IPS-11a (cell line): Measurements from ENCODE around the gene NACA2.
"Not testable (repeated sequence)": the region's sequence is repeated elsewhere in the genome, so short reads cannot be mapped to it uniquely, and the experiment has no call there.

Experiments used
- H3K4me3 ChIP-seq: one replicate; pipeline ENCODE4 v1.5.1; 2013; ENCODE audit warnings: low read depth, low read length, control low read depth

NACA2 gene

GRCh38 chr17:61600621-61601020 lies 9.6 kb upstream of the NACA2 start:
- H3K4me3 ChIP-seq, result no peak overlapping the region

DNA sequence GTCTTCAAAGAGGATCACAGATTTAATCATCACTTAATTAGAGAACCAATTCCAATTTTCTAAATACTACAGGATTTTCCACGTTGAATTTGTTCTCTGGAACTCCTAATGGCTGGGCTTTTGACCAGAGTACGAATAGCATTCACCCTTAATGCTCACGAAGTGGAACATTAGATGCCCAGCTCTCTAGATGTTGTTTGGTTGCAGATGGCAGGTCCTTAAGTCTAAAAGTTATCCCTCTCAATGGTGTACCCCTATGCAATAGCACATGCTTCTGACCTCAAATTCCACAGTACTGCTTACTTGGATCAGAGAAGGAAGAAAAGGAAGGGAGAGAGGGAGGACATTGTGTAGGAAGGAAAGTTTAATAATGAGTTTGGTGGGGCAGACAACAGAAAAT lies 8.6 kb upstream of the NACA2 start:
- no peak overlapping the region for H3K4me3 ChIP-seq

DNA sequence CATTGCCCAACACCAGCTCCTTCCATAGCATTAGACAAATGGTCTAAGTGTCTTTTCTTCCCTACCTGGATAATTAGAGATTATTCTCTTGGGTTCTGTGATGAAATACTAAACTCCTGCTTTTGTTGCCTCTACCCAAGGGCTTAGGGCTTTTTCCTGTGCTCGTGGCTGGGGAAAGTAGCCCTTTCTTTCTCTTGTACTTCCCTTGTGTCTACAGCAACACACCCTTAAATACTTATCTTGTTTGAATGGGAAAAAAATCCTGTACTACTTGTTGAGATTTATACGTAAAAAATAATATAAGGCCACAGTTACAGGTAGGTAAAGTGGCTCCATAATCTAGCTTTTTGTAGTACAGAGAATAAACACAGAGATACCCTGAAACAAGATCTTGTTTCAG lies 7.0 kb upstream of the NACA2 start:
- H3K4me3 ChIP-seq, result no peak overlapping the region

DNA sequence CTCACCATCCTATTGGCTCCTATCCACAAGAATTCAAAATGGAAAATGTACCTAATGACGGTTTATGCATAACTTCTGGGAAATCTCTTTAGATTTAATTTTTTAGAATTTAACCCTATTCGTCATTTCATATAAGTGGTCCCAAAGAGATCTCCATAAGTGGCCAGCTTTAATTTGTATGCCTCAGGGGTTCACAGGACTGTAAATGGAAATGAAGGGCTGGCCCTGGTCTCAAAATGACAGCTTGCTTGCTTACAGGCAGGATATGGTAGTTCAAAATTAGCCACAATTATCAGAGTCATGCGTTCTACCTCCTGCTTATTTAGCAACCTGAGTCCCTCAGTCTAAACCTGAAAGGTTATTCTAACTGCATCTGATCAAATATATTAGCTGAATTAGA lies 6.6 kb upstream of the NACA2 start:
- H3K4me3 ChIP-seq, result no peak overlapping the region

DNA sequence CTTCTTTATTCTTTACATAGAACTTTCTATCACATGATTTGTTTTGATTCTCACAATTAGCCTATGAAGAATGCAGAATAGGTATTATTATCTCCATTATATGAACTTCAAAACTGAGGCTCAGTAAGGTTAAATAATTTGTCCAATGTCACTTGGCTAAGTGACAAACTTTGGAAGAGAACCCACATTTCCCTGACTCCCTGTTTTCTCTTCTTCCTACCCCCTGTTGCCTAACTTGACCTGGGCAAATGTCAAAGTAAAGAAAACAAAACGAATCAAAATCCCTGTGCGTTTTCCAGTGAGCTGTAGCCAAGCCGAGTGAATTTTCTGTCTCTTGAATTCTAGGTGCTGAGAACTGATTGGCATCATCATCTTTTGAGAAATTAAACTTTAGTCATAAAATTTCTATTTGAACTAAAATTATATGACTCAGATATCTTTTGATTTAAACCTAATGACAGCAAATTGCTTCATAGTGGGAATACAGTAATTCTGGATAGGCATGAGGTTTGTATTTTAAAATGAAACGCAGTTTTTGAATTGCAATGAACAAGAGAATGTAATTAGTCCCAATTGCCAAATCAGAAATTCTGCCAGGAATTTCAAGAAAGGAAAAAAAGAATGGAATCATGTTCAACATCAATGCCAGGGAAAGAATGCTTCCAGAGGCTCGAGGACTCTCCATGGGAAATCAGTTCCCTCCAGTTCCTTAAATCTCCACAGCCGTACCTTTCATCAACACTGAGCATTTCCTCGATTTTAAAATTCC lies 4.6 kb upstream of the NACA2 start:
- no peak overlapping the region for H3K4me3 ChIP-seq

DNA sequence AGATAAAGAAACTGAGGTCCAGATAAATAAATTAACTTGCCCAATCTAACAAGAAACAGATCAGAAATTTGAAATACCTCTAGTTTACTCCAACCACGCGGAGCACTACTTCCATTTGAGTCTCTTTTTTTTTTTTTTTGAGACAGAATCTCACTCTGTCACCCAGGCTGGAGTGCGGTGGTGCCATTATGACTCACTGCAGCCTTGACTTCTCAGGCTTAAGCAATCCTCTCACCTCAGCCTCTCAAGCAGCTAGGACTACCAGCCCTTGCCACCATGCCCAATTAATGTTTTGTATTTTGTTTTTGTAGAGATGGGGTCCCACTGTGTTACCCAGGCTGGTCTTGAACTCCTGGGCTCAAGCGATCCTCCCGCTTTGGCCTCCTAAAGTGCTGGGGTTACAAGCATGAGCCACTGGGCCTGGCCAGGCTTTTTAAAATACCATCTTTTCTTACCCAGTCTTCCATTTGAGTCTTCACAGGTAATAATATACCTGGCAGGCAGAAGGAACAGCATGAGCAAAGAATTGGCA lies 3.3 kb upstream of the NACA2 start:
- H3K4me3 ChIP-seq, result no peak overlapping the region

- no peak overlapping the region for H3K4me3 ChIP-seq
These were observed 2.4 kb upstream of the NACA2 start for GRCh38 chr17:61593426-61593825.

DNA sequence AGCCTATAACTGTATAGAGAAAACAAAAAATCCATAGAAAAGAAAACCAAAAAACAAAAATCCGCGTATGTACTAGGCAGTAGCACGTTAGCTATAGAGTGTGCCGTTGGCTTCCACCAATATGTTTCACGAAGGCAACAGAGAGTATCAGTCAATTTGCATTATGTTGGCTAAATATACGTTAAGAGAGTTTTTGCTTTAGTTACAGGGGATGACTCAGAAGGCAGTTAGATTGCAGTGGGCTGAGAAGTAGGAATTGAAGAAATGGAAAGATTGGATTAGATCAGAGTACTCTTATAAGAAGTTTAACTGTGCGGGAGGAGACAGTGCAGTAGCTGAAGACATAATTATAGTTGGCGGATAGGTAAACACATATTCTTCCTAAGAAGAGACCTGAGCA lies 911 bp upstream of the NACA2 start:
- no peak overlapping the region for H3K4me3 ChIP-seq

- no peak overlapping the region for H3K4me3 ChIP-seq
These were observed 1.0 kb downstream of the NACA2 start for GRCh38 chr17:61589990-61590389.

GRCh38 chr17:61587807-61588660 lies 3.0 kb downstream of the NACA2 start:
- H3K4me3 ChIP-seq, result no peak overlapping the region

- no peak overlapping the region for H3K4me3 ChIP-seq
These were observed 3.8 kb downstream of the NACA2 start for GRCh38 chr17:61587242-61587641.

DNA sequence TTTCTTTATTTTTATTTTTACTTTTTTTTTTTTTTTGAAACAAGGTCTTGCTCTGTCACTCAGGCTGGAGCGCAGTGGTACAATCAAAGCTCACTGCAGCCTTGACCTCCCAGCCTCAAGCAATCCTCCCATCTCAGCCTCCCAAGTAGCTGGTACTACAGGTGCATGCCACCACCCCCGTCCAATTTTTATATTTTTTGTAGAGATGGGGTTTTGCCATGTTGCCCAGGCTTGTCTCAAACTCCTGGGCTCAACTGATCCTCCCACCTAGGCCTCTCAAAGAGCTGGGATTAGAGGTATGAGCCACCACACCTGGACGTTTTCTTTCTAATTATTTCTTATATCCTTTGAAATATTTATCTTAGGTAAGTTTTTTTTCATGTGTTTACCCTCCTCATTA lies 4.4 kb downstream of the NACA2 start:
- H3K4me3 ChIP-seq, result not testable (repeated sequence)

- H3K4me3 ChIP-seq, result no peak overlapping the region
These were observed 4.9 kb downstream of the NACA2 start for GRCh38 chr17:61586031-61586566.

- H3K4me3 ChIP-seq, result no peak overlapping the region
These were observed 6.2 kb downstream of the NACA2 start for GRCh38 chr17:61584866-61585265.

DNA sequence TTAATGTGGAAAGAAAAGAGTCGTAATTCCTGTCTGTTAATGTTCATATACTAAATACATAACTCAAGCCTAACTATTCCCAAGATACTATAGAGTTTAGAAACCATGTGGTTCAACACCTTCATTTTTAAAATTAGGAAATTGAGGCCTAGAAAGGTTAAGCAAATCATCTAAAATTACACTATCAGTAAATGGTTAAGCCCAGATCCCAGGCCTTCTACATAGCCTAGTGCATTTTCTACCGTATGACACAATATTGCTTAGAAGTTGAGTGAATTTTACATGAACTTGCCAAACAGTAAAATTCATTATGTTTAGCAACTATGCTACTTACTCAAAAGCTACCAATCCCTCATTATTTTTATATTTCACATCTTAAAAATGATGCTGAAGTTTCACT lies 6.8 kb downstream of the NACA2 start:
- H3K4me3 ChIP-seq, result no peak overlapping the region

DNA sequence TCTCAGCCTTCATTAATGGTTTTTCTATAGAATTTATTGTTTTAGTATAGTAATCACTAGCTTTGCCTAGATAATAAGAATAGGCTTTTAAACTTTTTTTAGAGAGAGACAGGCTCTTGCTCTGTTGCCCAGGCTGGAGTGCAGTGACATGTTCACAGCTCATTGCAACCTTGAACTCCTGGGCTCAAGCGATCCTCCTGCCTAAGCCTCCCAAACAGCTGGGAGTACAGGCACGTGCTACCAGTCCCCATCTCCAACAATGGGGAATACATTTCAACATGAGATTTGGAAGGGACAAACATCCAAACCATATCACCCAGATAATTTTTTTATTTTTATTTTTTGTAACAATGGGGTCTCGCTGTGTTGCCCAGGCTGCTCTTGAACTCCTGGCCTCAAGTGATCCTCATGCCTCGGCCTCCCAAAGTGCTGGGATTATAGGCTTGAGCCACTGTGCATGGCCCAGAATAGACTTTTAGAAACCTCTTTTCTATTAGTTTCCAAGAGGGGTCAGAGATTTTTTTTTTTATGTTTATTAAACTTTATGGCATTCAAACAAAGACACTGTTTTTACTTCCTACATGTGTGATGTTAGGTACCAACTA lies 7.3 kb downstream of the NACA2 start:
- no peak overlapping the region for H3K4me3 ChIP-seq

DNA sequence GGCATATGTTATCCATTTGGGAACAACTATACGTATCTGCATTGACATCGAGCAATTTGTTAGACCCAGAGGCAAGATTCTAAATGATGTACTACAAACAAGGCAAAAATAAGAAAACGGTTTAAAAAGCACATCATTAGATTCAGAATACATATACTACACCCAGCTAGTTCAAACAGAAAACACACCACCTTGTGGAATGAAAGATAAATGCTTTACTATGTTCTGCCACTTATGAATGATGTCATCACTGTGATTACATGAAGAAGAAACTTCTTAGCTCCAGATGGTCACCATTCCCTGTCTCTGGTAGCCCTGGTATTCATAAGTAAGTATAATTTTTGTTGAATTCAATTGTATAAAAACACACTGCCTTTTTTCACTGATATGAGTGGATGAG lies 7.8 kb downstream of the NACA2 start:
- no peak overlapping the region for H3K4me3 ChIP-seq

GRCh38 chr17:61582593-61582992 lies 8.4 kb downstream of the NACA2 start:
- no peak overlapping the region for H3K4me3 ChIP-seq

DNA sequence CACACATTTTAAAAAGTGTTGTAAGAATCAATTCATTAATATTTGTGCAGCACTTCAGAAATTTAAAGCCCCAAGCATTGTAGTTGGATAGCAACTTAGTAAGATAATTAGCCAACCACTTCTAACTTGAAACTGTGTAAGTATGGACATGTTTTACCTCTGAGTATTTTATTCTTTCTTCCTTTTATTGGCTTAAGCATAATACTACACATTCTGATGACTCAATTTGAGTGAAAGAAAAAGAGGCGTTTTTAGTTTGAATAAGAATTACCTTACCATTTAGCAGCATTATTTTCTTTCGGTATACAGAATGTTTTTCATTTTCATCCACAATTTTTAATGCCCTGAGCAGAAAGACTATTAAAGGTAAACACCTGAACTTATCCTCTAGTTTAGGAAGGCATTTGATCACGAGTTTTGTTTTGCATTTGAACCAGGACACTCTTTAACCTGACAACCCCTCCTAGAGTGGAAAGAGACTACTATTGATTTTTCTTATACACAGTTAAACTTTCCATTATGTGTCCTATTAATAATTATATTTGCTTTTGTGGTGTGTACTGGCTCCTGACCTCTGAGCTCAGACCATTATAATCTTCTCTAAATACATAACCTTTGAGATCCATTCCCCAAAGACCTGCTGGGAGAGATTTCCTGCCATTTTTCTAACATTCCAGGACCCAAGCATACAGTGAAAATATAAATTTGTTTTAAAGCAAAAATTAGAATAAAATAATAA lies 9.2 kb downstream of the NACA2 start:
- no peak overlapping the region for H3K4me3 ChIP-seq

DNA sequence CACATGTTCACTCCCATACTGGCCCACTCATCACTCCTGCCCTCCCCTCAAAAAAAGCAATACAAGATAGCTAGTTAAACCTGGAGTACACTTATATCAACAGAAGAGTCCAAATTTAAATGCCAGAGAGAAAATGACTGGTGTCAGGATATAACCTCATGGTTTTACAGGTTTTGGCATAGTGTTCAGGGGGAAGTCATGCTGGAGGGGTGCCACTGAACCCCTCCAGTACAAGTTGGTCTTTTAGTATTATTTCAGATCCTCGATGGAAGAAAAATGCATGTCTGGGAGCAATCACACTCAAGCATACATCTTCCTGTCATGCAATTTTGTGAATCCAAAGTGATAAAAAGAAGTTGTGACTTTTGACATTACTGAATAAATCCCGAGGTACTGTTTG lies 10.5 kb downstream of the NACA2 start:
- H3K4me3 ChIP-seq, result no peak overlapping the region

GRCh38 chr17:61579961-61580360 lies 11.1 kb downstream of the NACA2 start:
- H3K4me3 ChIP-seq, result no peak overlapping the region
